GM23338 (cell line): ENCODE results near the gene CDK11A.

Source experiments
- CREB1 ChIP-seq: fragments of 250-450 bp; sonication (Bioruptor Pico); IDR thresholded peaks from 2 replicates; pipeline ENCODE4 v1.5.0; 2020; ENCODE audit warnings: low read depth, mild to moderate bottlenecking, moderate library complexity
- EZH2 ChIP-seq: fragments of 200-600 bp; sonication (generic); IDR thresholded peaks from one replicate; pipeline ENCODE4 v1.8.0; 2017; ENCODE audit warnings: antibody characterized with exemption, mild to moderate bottlenecking, low read depth; ENCODE audit not compliant: unreplicated experiment
- JUNB ChIP-seq: IDR thresholded peaks from one replicate; pipeline ENCODE4 v1.6.1; 2016; ENCODE audit warnings: antibody characterized with exemption; ENCODE audit not compliant: unreplicated experiment
- NANOG ChIP-seq: IDR thresholded peaks from 2 replicates; pipeline ENCODE4 v1.6.1; 2016; ENCODE audit warnings: antibody characterized with exemption, borderline replicate concordance
- POLR2AphosphoS5 ChIP-seq: IDR thresholded peaks from 2 replicates; pipeline ENCODE4 v1.6.1; 2016; ENCODE audit warnings: antibody characterized with exemption, low read depth
- STAT1 ChIP-seq: IDR thresholded peaks from one replicate; pipeline ENCODE4 v1.6.1; 2016; ENCODE audit warnings: antibody characterized with exemption; ENCODE audit not compliant: unreplicated experiment
- TF ChIP-seq, protein P1 (sequence below), 2 experiments: fragments of 200-600 bp in 1 of 2; sonication (generic) in 1 of 2; conservative IDR thresholded peaks; 2 replicates each; pipeline versions ENCODE4 v1.5.1 to v1.6.1; 2016 to 2017; ENCODE audit warnings: antibody characterized with exemption in 2 of 2, low read depth in 2 of 2, mild to moderate bottlenecking in 2 of 2, moderate library complexity in 1 of 2
- TF ChIP-seq, protein P2 (sequence below): IDR thresholded peaks from one replicate; pipeline ENCODE4 v1.6.1; 2018; ENCODE audit warnings: antibody characterized with exemption; ENCODE audit not compliant: unreplicated experiment
- TF ChIP-seq, protein P3 (sequence below): fragments of 250-450 bp; sonication (Bioruptor Pico); IDR thresholded peaks from 2 replicates; pipeline ENCODE4 v1.5.0; 2020; ENCODE audit warnings: mild to moderate bottlenecking, moderate library complexity

DNA sequence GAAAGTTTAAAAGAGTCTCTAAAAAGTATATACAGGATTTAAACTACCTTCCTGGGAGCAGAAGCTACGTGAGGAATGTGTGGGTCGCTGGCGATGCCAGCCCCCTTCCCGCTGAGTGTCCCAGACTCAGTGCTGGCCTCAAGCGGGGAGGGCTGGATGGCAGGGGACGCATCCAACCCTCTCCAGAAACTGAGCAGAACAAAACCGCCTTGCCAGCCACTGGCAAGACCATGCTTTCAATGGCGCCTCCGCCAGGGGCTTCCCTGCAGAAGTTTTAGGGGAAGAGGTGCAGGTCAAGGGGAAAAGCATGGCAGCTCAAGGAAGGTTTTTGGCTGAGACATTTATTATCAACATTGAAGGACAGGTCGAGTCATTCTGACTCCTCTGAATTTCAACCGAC is 28.0 kb upstream of the CDK11A start:
- TF ChIP-seq, protein P1, sequence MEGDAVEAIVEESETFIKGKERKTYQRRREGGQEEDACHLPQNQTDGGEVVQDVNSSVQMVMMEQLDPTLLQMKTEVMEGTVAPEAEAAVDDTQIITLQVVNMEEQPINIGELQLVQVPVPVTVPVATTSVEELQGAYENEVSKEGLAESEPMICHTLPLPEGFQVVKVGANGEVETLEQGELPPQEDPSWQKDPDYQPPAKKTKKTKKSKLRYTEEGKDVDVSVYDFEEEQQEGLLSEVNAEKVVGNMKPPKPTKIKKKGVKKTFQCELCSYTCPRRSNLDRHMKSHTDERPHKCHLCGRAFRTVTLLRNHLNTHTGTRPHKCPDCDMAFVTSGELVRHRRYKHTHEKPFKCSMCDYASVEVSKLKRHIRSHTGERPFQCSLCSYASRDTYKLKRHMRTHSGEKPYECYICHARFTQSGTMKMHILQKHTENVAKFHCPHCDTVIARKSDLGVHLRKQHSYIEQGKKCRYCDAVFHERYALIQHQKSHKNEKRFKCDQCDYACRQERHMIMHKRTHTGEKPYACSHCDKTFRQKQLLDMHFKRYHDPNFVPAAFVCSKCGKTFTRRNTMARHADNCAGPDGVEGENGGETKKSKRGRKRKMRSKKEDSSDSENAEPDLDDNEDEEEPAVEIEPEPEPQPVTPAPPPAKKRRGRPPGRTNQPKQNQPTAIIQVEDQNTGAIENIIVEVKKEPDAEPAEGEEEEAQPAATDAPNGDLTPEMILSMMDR (conservative IDR thresholded peaks at IDR 0.05; ENCODE audit: low read depth in 2 of 2) = no peak
- TF ChIP-seq, protein P2, sequence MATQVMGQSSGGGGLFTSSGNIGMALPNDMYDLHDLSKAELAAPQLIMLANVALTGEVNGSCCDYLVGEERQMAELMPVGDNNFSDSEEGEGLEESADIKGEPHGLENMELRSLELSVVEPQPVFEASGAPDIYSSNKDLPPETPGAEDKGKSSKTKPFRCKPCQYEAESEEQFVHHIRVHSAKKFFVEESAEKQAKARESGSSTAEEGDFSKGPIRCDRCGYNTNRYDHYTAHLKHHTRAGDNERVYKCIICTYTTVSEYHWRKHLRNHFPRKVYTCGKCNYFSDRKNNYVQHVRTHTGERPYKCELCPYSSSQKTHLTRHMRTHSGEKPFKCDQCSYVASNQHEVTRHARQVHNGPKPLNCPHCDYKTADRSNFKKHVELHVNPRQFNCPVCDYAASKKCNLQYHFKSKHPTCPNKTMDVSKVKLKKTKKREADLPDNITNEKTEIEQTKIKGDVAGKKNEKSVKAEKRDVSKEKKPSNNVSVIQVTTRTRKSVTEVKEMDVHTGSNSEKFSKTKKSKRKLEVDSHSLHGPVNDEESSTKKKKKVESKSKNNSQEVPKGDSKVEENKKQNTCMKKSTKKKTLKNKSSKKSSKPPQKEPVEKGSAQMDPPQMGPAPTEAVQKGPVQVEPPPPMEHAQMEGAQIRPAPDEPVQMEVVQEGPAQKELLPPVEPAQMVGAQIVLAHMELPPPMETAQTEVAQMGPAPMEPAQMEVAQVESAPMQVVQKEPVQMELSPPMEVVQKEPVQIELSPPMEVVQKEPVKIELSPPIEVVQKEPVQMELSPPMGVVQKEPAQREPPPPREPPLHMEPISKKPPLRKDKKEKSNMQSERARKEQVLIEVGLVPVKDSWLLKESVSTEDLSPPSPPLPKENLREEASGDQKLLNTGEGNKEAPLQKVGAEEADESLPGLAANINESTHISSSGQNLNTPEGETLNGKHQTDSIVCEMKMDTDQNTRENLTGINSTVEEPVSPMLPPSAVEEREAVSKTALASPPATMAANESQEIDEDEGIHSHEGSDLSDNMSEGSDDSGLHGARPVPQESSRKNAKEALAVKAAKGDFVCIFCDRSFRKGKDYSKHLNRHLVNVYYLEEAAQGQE = no peak
- no peak for TF ChIP-seq JUNB
- no peak for TF ChIP-seq EZH2
- TF ChIP-seq POLR2AphosphoS5 = no peak
- TF ChIP-seq, protein P3, sequence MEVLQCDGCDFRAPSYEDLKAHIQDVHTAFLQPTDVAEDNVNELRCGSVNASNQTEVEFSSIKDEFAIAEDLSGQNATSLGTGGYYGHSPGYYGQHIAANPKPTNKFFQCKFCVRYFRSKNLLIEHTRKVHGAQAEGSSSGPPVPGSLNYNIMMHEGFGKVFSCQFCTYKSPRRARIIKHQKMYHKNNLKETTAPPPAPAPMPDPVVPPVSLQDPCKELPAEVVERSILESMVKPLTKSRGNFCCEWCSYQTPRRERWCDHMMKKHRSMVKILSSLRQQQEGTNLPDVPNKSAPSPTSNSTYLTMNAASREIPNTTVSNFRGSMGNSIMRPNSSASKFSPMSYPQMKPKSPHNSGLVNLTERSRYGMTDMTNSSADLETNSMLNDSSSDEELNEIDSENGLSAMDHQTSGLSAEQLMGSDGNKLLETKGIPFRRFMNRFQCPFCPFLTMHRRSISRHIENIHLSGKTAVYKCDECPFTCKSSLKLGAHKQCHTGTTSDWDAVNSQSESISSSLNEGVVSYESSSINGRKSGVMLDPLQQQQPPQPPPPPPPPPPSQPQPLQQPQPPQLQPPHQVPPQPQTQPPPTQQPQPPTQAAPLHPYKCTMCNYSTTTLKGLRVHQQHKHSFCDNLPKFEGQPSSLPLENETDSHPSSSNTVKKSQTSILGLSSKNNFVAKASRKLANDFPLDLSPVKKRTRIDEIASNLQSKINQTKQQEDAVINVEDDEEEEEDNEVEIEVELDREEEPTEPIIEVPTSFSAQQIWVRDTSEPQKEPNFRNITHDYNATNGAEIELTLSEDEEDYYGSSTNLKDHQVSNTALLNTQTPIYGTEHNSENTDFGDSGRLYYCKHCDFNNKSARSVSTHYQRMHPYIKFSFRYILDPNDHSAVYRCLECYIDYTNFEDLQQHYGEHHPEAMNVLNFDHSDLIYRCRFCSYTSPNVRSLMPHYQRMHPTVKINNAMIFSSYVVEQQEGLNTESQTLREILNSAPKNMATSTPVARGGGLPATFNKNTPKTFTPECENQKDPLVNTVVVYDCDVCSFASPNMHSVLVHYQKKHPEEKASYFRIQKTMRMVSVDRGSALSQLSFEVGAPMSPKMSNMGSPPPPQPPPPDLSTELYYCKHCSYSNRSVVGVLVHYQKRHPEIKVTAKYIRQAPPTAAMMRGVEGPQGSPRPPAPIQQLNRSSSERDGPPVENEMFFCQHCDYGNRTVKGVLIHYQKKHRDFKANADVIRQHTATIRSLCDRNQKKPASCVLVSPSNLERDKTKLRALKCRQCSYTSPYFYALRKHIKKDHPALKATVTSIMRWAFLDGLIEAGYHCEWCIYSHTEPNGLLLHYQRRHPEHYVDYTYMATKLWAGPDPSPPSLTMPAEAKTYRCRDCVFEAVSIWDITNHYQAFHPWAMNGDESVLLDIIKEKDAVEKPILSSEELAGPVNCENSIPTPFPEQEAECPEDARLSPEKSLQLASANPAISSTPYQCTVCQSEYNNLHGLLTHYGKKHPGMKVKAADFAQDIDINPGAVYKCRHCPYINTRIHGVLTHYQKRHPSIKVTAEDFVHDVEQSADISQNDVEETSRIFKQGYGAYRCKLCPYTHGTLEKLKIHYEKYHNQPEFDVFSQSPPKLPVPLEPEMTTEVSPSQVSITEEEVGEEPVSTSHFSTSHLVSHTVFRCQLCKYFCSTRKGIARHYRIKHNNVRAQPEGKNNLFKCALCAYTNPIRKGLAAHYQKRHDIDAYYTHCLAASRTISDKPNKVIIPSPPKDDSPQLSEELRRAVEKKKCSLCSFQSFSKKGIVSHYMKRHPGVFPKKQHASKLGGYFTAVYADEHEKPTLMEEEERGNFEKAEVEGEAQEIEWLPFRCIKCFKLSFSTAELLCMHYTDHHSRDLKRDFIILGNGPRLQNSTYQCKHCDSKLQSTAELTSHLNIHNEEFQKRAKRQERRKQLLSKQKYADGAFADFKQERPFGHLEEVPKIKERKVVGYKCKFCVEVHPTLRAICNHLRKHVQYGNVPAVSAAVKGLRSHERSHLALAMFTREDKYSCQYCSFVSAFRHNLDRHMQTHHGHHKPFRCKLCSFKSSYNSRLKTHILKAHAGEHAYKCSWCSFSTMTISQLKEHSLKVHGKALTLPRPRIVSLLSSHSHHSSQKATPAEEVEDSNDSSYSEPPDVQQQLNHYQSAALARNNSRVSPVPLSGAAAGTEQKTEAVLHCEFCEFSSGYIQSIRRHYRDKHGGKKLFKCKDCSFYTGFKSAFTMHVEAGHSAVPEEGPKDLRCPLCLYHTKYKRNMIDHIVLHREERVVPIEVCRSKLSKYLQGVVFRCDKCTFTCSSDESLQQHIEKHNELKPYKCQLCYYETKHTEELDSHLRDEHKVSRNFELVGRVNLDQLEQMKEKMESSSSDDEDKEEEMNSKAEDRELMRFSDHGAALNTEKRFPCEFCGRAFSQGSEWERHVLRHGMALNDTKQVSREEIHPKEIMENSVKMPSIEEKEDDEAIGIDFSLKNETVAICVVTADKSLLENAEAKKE = no peak
- no peak for TF ChIP-seq CREB1 (CRISPR knock-in tag)
- TF ChIP-seq NANOG = no peak
- TF ChIP-seq STAT1 = no peak
